Measurements from ENCODE around the gene GSDMA.

The GSDMA gene

DNA sequence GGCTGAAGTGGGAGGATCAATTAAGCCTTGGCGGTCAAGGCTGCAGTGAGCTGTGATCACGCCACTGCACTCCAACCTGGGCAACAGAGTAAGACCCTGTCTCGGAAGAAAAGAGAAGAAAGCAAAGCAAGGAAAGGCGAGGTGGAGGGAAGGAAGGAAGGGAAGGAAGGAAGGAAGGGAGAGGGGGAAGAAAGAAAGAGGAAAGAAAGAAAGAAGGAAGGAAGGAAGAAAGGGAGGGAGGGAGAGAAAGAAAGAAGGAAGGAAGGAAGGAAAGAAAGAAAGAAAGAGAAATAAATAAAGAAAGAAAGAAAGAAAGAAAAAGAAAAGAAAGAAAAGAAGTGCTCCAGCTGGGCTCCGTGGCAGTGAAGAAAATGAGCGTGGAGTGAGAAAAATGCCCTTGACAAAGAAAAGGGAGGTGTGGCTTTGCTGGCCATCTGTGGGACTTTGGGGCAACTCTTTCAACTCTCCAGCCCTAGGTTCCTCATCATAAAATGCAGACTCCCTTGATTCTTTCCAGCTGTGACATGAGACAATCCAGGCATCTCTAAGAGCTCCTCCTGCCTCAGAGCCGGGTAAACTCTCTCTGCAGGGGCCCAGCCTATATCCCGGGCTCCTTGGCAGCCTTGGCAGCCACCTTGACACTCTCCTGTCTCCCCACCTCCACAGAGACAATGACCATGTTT, 2.4 kb downstream of the GSDMA start:
- no peak for DNase-seq

DNA sequence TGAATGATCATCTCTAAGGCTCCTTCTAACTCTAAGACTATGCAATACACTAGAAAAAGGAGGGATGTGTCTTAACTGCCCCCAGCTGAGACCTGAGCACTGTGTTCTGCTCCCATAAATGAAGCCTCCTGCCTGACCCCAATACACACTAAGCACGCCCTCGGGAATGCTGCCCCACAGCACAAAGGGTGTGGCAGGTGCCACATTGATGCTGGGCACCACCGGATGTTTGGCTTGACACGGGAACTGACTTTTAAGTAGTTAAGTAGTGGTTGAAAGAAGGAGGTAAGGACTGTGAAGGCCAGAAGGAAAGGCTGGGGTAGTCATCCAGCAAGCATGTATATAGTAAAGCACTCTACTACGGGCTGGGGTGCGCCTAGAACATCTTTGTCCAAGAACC, 4.0 kb downstream of the GSDMA start:
- DNase-seq, result no peak

GRCh38 chr17:39968761-39969160, 6.0 kb downstream of the GSDMA start:
- no peak for DNase-seq

DNA sequence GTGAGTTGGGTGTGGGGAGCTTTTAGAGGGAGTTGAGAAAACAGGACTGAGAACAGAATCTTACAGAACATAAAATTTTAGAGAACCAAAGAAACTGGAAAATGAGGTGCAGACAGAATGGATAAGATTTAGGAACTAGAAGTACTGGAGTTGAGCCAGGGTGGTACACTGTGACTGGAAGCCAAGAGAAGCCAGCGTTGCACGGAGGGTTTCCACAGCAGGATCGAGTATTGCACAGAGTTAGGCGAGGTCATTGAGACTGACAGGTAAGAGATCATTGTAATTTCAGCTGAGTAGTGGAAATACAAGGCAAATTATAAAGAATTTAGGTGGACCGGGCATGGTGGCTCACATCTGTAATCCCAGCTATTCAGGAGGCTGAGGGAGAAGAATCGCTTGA, 6.6 kb downstream of the GSDMA start:
- DNase-seq, result no peak

DNA sequence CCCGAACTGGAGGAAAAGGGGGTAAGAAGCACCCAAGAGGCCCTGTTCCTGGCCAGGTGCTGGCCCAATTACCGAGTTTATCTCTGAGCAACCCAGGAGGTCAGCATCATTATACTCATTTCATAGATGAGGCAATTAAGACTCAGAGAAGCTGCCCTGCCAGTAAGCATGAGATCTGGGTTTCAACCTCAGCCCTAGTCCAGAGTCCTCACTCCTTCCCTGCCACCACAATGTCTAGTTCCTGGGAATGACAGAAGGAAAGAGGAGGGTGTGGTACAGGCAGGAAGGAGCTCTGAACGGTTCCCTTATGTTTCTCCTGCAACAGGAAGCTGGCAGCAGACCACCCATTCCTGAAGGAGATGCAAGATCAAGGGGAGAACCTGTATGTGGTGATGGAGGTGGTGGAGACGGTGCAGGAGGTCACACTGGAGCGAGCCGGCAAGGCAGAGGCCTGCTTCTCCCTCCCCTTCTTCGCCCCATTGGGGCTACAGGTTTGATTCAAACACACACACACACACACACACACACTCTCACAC, 7.4 kb downstream of the GSDMA start:
- no peak for DNase-seq

GRCh38 chr17:39971076-39971603, 8.3 kb downstream of the GSDMA start:
- no peak for DNase-seq

- no peak for DNase-seq
Measured at GRCh38 chr17:39972271-39972670, 9.5 kb downstream of the GSDMA start.

DNA sequence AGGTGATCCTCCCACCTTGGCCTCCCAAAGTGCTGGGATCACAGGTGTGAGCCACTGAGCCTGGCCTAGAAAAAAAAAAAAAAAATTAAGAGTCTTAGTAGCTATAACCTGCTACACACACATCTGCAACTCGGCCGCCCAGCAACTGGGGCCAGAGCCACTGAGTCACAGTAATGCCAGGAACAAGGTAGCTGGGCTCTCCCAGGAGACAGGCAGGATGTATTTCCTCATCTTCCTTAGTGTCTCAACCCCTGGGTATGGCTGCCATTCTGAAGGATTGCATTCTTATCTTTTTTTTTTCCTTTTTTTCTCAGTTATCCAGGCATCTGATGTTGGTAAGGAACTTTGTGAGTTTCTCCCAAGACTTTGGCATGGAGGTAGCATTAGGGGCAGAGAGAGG, 10.7 kb downstream of the GSDMA start:
- no peak for DNase-seq

DNA sequence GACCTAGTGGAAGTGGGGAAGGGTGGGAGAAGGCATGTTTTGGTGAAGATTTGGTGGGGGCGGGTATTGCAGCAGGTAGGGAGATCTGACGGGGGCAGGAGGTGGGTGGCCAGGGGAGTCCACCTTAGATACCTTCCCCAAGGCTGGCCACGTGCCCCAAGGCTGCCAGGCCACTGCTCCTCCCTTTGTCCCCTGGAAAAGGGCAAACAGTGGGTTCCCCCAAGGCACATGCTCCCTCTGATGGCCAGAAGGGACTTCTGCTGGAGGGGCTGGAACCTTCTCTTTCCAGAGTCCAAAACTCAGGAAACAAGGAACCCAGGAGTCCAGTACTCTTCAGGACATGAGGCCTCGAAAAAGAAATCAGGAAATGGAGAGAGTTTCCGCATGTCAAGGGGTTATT, 11.6 kb downstream of the GSDMA start:
- DNase-seq, result no peak

DNA sequence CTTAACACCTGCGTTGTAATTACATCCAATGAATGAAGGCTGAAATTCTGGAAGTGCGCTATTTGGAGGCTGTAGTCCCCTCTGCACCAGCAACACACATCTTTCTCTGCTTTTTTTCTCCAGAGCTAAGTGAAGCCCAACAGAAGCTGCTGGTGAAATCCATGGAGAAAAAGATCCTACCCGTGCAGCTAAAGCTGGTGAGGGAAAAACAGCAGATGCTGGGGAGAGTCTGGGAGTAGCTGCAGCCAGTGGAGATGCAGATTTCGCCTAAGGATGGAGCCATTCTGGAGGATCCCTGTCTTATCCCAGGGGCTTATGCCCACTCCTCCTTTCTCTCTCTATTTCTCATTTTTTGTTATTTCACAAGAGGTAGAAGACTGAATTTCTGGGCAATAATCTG, 13.0 kb downstream of the GSDMA start:
- DNase-seq, result no peak

DNA sequence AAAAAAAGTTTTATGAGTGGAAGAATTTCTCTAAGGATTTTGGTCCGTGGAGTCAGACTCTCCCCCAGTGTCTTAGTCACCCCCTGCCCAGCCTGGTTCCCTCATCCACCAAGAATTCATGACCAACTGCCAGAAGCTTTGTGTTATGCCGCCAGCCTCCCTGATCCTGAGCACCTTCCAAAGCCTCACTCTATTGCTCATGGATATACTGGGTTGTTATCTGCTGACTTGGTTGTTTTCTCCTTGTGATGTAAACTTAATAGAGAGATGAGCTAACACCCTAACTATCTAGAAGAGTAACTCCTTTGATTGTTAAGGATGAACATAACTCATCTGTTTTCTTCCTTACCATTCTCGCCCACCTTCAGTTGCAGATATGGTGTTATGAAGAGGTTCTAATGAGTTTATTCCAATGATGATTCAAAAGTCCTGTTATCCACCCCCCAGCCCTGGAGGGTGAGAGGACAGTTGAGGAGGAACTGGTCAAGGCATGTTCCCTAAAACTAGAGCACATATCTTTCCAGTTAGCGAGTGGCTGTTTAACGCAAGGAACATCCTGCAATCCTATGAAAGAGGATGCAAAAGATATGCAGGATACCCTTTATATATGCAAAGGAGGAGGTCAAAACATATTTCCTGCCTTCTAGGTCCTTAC, 16.3 kb downstream of the GSDMA start:
- no peak for DNase-seq

DNA sequence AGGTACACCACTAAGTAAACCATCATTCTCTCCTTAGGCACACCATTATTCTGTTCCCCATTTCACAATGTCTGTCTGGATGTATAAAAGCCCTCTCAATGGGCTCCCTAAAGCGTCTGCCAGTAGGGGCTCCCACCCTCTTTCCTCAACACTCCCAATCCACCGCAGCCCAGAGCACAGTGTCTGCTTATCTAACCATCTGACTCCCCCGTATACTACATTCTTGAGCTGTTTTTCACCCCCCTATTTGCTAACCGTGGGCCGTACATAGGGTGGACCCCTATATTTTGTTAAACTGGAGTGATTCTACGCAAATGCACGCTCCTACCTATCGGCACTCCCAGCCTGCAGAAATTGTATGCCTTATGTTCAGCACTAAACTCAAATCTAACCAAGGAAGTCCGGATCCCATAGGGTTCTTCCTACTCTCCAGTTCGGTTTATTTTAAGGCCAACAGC, 17.1 kb downstream of the GSDMA start:
- DNase-seq, result no peak

DNA sequence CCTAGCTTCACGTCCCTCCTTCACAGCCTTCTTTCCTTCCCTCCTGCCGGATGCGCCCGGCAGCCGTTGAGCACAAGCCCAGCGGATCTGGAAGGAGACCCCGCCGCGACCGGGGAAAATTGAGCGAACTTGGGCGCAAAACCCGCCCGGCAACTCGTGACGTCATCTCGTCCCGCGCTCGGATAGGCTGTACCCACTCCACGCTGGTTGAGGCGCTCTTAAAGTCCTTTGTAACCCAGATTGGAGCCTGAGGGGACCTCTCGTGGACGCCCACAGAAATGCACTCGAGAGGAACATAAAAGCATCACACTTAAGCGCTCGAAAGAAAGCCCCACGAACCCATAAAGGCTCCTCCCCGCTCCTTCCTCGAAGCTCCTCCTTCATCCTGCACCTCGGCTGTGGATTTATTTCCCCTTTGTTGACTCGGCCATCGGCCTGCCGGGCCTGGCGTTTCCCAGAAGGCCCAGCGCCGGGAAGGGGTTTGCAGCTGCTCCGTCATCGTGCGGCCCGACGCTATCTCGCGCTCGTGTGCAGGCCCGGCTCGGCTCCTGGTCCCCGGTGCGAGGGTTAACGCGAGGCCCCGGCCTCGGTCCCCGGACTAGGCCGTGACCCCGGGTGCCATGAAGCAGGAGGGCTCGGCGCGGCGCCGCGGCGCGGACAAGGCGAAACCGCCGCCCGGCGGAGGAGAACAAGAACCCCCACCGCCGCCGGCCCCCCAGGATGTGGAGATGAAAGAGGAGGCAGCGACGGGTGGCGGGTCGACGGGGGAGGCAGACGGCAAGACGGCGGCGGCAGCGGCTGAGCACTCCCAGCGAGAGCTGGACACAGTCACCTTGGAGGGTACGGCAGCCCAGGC, 17.8 kb downstream of the GSDMA start, which contains the start of gene PSMD3:
PSMD3 (plus strand) TSS at position 457 of the 856 bp plus-strand sequence; CDS start at position 621, 164 bp downstream.
- peak; percentile 97 for DNase-seq

GRCh38 chr17:39981207-39981741, 18.5 kb downstream of the GSDMA start:
- no peak for DNase-seq

- no peak for DNase-seq
Measured at GRCh38 chr17:39981766-39982375, 19.1 kb downstream of the GSDMA start.

- no peak for DNase-seq
Measured at GRCh38 chr17:39988206-39988810, 25.5 kb downstream of the GSDMA start.

- no peak for DNase-seq
Measured at GRCh38 chr17:39994448-39994847, 31.6 kb downstream of the GSDMA start.

GRCh38 chr17:39995438-39995837, 32.6 kb downstream of the GSDMA start:
- DNase-seq, result no peak

GRCh38 chr17:39996162-39996561, 33.4 kb downstream of the GSDMA start:
- no peak for DNase-seq

DNA sequence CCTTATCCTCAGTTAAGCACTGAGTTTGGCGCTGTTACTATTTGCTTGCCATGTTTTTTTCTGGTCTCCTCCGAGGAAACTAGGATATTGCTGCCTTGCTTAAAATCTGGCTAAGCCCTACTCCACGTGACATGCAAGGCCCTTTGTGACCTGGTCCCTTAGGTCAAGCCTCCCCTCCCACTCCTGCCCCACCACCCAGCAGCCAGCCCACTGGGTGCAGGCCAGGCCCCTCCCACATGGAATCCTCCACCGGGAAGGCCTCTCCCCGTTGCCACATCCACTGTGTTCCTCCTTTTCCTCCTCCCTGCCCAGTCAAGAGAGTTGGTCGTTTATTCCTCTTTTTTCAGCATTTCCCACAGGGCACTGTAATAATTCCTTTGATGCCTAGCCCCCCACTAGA, 34.0 kb downstream of the GSDMA start:
- DNase-seq, result no peak

GRCh38 chr17:39997543-39997942, 34.7 kb downstream of the GSDMA start:
- DNase-seq, result no peak

GRCh38 chr17:39999067-39999466, 36.3 kb downstream of the GSDMA start:
- no peak for DNase-seq

All from NCI-H1048 (cell line).